IMR-90 (cell line): ENCODE measurements around the gene COPS7B. TPM values are rescaled to one million over a fixed set of nuclear protein-coding genes. Genes with fewer than 3 reads are reported as not detected.

Source experiments
- ATAC-seq: fragments of 200-7000 bp; cut with Tn5 transposase; 2 replicates; pipeline ENCODE4 v1.9.1; 2020; ENCODE audit warnings: low read depth, mild to moderate bottlenecking, moderate library complexity
- BruUV-seq: library from RNA; stranded (reverse); fragments of 400-500 nt; replicated peaks from 2 replicates; lab custom pipeline; 2021; lab: Mats Ljungman, UMichigan
- CTCF ChIA-PET: fragments of 300-600 bp; formaldehyde crosslinking; extraction: SDS; loops from one replicate; lab custom pipeline; 2021; ENCODE audit warnings: antibody characterized with exemption; lab: Yijun Ruan, JAX
- POLR2A ChIA-PET: fragments of 300-600 bp; sonication (Branson Sonifier 250); formaldehyde crosslinking; loops from one replicate; lab custom pipeline; 2022; ENCODE audit warnings: antibody characterized with exemption; ENCODE audit not compliant: unreplicated experiment; lab: Charles Lee
- DNase-seq: peaks from one replicate; pipeline ENCODE4 v3.0.0; 2013
- H2AFZ ChIP-seq: replicated peaks from 2 replicates; pipeline ENCODE3; 2013; ENCODE audit warnings: low read length, mild to moderate bottlenecking; ENCODE audit not compliant: poor library complexity
- H2AK5ac ChIP-seq: 2 replicates; pipeline ENCODE4 v1.6.1; 2013; ENCODE audit warnings: low read depth, low read length, inconsistent platforms
- H2AK9ac ChIP-seq: replicated peaks from 2 replicates; pipeline ENCODE3; 2013; ENCODE audit warnings: mild to moderate bottlenecking, low read depth, low read length, moderate library complexity; ENCODE audit not compliant: poor library complexity
- H2BK120ac ChIP-seq: 2 replicates; pipeline ENCODE4 v1.6.1; 2013; ENCODE audit warnings: low read depth, low read length, inconsistent platforms
- H2BK15ac ChIP-seq: 3 replicates; pipeline ENCODE4 v1.6.1; 2013; ENCODE audit warnings: low read depth, low read length, inconsistent platforms
- H2BK20ac ChIP-seq: 2 replicates; pipeline ENCODE4 v1.6.1; 2013; ENCODE audit warnings: low read depth, mild to moderate bottlenecking, inconsistent platforms, low read length, moderate library complexity
- H2BK5ac ChIP-seq: 2 replicates; pipeline ENCODE4 v1.6.1; 2013; ENCODE audit warnings: mild to moderate bottlenecking, low read depth, low read length, inconsistent platforms; ENCODE audit not compliant: poor library complexity, severe bottlenecking
- H3K14ac ChIP-seq: replicated peaks from 2 replicates; pipeline ENCODE4 v1.6.1; 2013; ENCODE audit warnings: low read depth, low read length, inconsistent platforms
- H3K18ac ChIP-seq: 2 replicates; pipeline ENCODE4 v1.6.1; 2013; ENCODE audit warnings: low read depth, low read length, control low read depth
- H3K23ac ChIP-seq: 2 replicates; pipeline ENCODE4 v1.6.1; 2013; ENCODE audit warnings: low read depth, low read length, inconsistent platforms
- H3K27ac ChIP-seq: 2 replicates; pipeline ENCODE4 v1.5.1; 2013; ENCODE audit warnings: mild to moderate bottlenecking, control low read depth, low read length; ENCODE audit not compliant: insufficient read depth
- H3K27me3 ChIP-seq: 2 replicates; pipeline ENCODE4 v1.6.1; 2013; ENCODE audit warnings: low read length; ENCODE audit not compliant: control insufficient read depth, insufficient read depth
- H3K36me3 ChIP-seq: 2 replicates; pipeline ENCODE4 v1.6.1; 2013; ENCODE audit warnings: low read length, mixed read lengths; ENCODE audit not compliant: control insufficient read depth, insufficient read depth
- H3K4ac ChIP-seq: 2 replicates; pipeline ENCODE4 v1.6.1; 2013; ENCODE audit warnings: low read depth, low read length, inconsistent platforms
- H3K4me1 ChIP-seq: 2 replicates; pipeline ENCODE4 v1.6.1; 2013; ENCODE audit warnings: low read length, mixed read lengths; ENCODE audit not compliant: control insufficient read depth, insufficient read depth
- H3K4me2 ChIP-seq: 2 replicates; pipeline ENCODE4 v1.6.1; 2013; ENCODE audit warnings: low read depth, mild to moderate bottlenecking, control low read depth, low read length, moderate library complexity
- H3K4me3 ChIP-seq: 2 replicates; pipeline ENCODE4 v1.5.1; 2013; ENCODE audit warnings: low read depth, mild to moderate bottlenecking, control low read depth, low read length, moderate library complexity; ENCODE audit not compliant: insufficient read depth
- H3K56ac ChIP-seq: 2 replicates; pipeline ENCODE4 v1.6.1; 2013; ENCODE audit warnings: low read length, inconsistent platforms; ENCODE audit not compliant: insufficient read depth; ENCODE audit errors: extremely low read depth
- H3K79me1 ChIP-seq, 2 experiments: 2 replicates each; pipeline ENCODE4 v1.6.1; 2013; ENCODE audit warnings: low read length in 2 of 2, inconsistent platforms in 1 of 2, low read depth in 1 of 2
- H3K9ac ChIP-seq: 2 replicates; pipeline ENCODE4 v1.6.1; 2013; ENCODE audit warnings: low read depth, low read length, control low read depth
- H3K9me1 ChIP-seq: 2 replicates; pipeline ENCODE4 v1.6.1; 2013; ENCODE audit warnings: low read length, inconsistent platforms; ENCODE audit not compliant: insufficient read depth
- H3K9me3 ChIP-seq: 2 replicates; pipeline ENCODE4 v1.6.1; 2013; ENCODE audit warnings: low read length; ENCODE audit not compliant: control insufficient read depth, insufficient read depth
- H4K20me1 ChIP-seq: 2 replicates; pipeline ENCODE4 v1.6.1; 2013; ENCODE audit warnings: low read length, inconsistent platforms; ENCODE audit not compliant: insufficient read depth
- H4K5ac ChIP-seq: 2 replicates; pipeline ENCODE4 v1.6.1; 2013; ENCODE audit warnings: mild to moderate bottlenecking, low read depth, low read length, control low read depth
- H4K8ac ChIP-seq, 2 experiments: 2 replicates each; pipeline ENCODE4 v1.6.1; 2013; ENCODE audit warnings: low read depth in 2 of 2, low read length in 2 of 2, control low read depth in 1 of 2, inconsistent platforms in 1 of 2
- H4K91ac ChIP-seq: 2 replicates; pipeline ENCODE4 v1.6.1; 2013; ENCODE audit warnings: low read depth, low read length, inconsistent platforms; ENCODE audit not compliant: insufficient read depth
- CHD1 ChIP-seq: IDR thresholded peaks from 2 replicates; pipeline ENCODE4 v1.6.1; 2012; ENCODE audit warnings: low read depth, low read length, improper control_type of control experiment
- FOS ChIP-seq: fragments of 150-350 bp; IDR thresholded peaks from 2 replicates; pipeline ENCODE4 v1.6.1; 2016; ENCODE audit warnings: low read depth, low read length
- MAZ ChIP-seq: IDR thresholded peaks from 2 replicates; pipeline ENCODE4 v1.6.1; 2012; ENCODE audit warnings: low read depth, mild to moderate bottlenecking, low read length, improper control_type of control experiment, moderate library complexity, borderline replicate concordance
- MXI1 ChIP-seq: IDR thresholded peaks from 2 replicates; pipeline ENCODE4 v1.6.1; 2012; ENCODE audit warnings: low read depth, mild to moderate bottlenecking, low read length, moderate library complexity, borderline replicate concordance
- NFE2L2 ChIP-seq: fragments of 150-350 bp; IDR thresholded peaks from 2 replicates; pipeline ENCODE4 v1.6.1; 2016; ENCODE audit warnings: low read depth, mild to moderate bottlenecking, low read length
- RCOR1 ChIP-seq: IDR thresholded peaks from 2 replicates; pipeline ENCODE4 v1.6.1; 2012; ENCODE audit warnings: mild to moderate bottlenecking, low read length, improper control_type of control experiment; ENCODE audit not compliant: insufficient replicate concordance
- SMC3 ChIP-seq: fragments of 150-350 bp; IDR thresholded peaks from 2 replicates; pipeline ENCODE4 v1.6.1; 2016; ENCODE audit warnings: low read depth, mild to moderate bottlenecking, antibody characterized with exemption, low read length, moderate library complexity
- USF2 ChIP-seq: fragments of 150-350 bp; IDR thresholded peaks from 2 replicates; pipeline ENCODE4 v1.6.1; 2017; ENCODE audit warnings: mild to moderate bottlenecking, antibody characterized with exemption, low read length, low read depth
- WGBS, 2 experiments: methylation state at CpG; one replicate each; pipeline versions ENCODE4 v1.1.5 to v1.1.7; 2013; ENCODE audit warnings: missing lambda C conversion rate in 2 of 2; ENCODE audit not compliant: insufficient read length in 1 of 2; ENCODE audit errors: extremely low coverage in 2 of 2; 5-methylcytosine and 5-hydroxymethylcytosine counted together
- dilution Hi-C: fragments of 300-500 bp; cut with HindIII; formaldehyde crosslinking; loops from one replicate; pipeline ENCODE4 v1.14.3; 2018; ENCODE audit warnings: low sequenced_read_pairs; ENCODE audit not compliant: unreplicated experiment
- in situ Hi-C: fragments of 300-500 bp; cut with MboI; formaldehyde crosslinking; loops from 3 replicates; pipeline ENCODE4 v1.14.3; 2019; ENCODE audit warnings: low sequenced_read_pairs, inconsistent platforms, mixed read lengths
- intact Hi-C: fragments of 100-400 bp; cut with micrococcal nuclease; formaldehyde crosslinking; loops from 2 replicates; pipeline ENCODE4 v1.10.0; 2022
- polyA plus RNA-seq, 3 experiments: library from polyadenylated mRNA; depleted of rRNA; stranded (reverse); fragments of >200 nt; gene quantifications; 2 replicates each; pipeline ENCODE4 v1.2.3, GENCODE V29; 2012; ENCODE audit warnings: low replicate concordance in 1 of 3
- total RNA-seq: library from RNA; depleted of rRNA; stranded (reverse); fragments of >200 nt; gene quantifications from 2 replicates; pipeline ENCODE4 v1.2.3, GENCODE V29; 2012
- TF ChIP-seq, protein P1 (sequence below): conservative IDR thresholded peaks from 2 replicates; pipeline ENCODE4 v1.5.1; 2012; ENCODE audit warnings: mild to moderate bottlenecking, low read depth, low read length, improper control_type of control experiment

The COPS7B gene
- total and polyA plus RNA-seq, 2 of the 4 experiments (the other 2 are of a cell fraction), result 23.1 to 54.1 TPM

DNA sequence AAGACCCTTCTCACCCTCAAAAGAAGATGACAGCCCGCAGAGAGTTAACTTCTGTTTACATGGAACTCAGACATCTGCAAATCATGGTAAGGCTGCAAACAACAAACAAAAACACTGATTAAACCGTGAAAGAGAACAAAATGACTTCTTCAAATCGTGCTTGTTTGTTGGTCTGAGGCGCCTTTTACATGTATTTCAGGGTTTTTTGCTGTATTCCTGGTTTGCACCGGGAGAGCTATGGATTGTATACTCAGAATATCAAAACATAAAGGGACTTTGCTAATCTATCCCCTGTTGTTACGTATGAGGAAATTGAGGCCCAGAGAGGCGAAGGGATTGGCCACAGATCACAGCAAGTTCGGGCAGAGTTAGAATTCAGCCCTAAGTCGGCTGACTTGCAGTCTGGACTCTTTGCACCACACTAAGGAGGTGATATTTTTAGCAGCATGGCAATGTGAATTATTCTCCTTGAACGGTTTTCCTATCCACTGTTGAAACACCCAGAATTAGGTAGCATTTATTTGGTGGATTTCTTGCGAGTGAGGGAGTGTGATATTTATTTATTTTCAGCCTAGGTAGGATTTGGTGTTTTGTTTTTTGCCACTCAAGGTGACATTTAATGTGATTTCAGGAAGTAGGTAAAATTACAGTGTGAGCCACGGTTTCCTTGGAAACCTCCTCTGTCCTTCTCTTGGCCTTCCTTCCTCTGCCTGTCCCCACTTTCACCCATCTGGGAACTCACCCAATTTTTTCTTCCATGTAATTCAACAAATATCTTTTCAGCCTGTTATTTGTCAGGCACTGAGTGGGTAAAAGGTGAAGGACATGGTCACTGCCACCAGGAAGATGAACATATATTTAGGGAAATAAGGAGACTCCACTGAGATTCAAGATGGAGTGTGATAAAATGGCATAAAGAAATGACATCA lies 4.2 kb upstream of the COPS7B start:
- H3K27ac ChIP-seq, result peak overlapping the region; percentile 10; the same call in 1 of the 2 replicates
- peak overlapping the region; percentile 11; the same call in 1 of the 2 replicates for H3K23ac ChIP-seq
- no peaks in the 10 kb centered on the region for H3K9me3 ChIP-seq
- peak overlapping the region; percentile 39 for H3K14ac ChIP-seq
- H3K79me1 ChIP-seq, result peaks cover 34 to 41% of the 10 kb centered on the region in 2 experiments
- TF ChIP-seq MAZ (no peak), CHD1 (no peak), NFE2L2 (no peak), FOS (no peak), USF2 (no peak), SMC3 (no peak), RCOR1 (no peak), MXI1 (no peak)
- TF ChIP-seq, protein P1, sequence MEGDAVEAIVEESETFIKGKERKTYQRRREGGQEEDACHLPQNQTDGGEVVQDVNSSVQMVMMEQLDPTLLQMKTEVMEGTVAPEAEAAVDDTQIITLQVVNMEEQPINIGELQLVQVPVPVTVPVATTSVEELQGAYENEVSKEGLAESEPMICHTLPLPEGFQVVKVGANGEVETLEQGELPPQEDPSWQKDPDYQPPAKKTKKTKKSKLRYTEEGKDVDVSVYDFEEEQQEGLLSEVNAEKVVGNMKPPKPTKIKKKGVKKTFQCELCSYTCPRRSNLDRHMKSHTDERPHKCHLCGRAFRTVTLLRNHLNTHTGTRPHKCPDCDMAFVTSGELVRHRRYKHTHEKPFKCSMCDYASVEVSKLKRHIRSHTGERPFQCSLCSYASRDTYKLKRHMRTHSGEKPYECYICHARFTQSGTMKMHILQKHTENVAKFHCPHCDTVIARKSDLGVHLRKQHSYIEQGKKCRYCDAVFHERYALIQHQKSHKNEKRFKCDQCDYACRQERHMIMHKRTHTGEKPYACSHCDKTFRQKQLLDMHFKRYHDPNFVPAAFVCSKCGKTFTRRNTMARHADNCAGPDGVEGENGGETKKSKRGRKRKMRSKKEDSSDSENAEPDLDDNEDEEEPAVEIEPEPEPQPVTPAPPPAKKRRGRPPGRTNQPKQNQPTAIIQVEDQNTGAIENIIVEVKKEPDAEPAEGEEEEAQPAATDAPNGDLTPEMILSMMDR, result no peak
- peak overlapping the region; percentile 60 for H3K4me3 ChIP-seq
- H3K9ac ChIP-seq, result peak overlapping the region; percentile 54
- no peak overlapping the region for H2AK5ac ChIP-seq
- peak overlapping the region; percentile 71 to 81 for H4K8ac ChIP-seq
- no peaks in the 10 kb centered on the region for H3K27me3 ChIP-seq
- H3K9me1 ChIP-seq, result peaks cover 5% of the 10 kb centered on the region
- no peak overlapping the region for H3K18ac ChIP-seq
- peak overlapping the region; percentile 37; the same call in 1 of the 2 replicates for H4K91ac ChIP-seq
- no peak overlapping the region for H2AK9ac ChIP-seq
- in situ Hi-C loops, result loop anchor here (5.0 kb wide), 1 partner anchor 170 kb away; no protein-coding TSS in a partner anchor
- peak overlapping the region; percentile 14 for H2BK5ac ChIP-seq
- dilution Hi-C loops, result no loop called here
- no peak overlapping the region for H2BK20ac ChIP-seq
- ChIA-PET CTCF (interaction anchor here (0.7 kb wide), 1 partner anchor 52 kb away, joined by 3 read pairs; no protein-coding TSS in a partner anchor), POLR2A (no interaction called here)
- H3K56ac ChIP-seq, result peak overlapping the region; percentile 42
- no peak overlapping the region for H2BK120ac ChIP-seq
- ATAC-seq, result no peak
- peak overlapping the region; percentile 98 for H2AFZ ChIP-seq
- no peaks in the 10 kb centered on the region for H3K36me3 ChIP-seq
- peak overlapping the region; percentile 83 for H3K4me2 ChIP-seq
- no CpG with 5 or more reads among the region's 12 CpGs for WGBS, 2 experiments
- BruUV-seq, result no TSS peak
- no peak overlapping the region for H2BK15ac ChIP-seq
- H4K20me1 ChIP-seq, result 0 out of 2 replicates have a peak, but pooled peaks cover 6% of the 10 kb centered on the region
- peak overlapping the region; percentile 47 for H3K4ac ChIP-seq
- DNase-seq, result peak; percentile 42
- H3K4me1 ChIP-seq, result peaks cover 9% of the 10 kb centered on the region
- peak overlapping the region; percentile 18 for H4K5ac ChIP-seq
- intact Hi-C loops, result loop anchor here (2.0 to 10.0 kb wide), 3 partner anchors 65 to 169 kb away; no protein-coding TSS in a partner anchor
